ENCODE results near the gene MRPS18B. TPM values are rescaled to one million over a fixed set of nuclear protein-coding genes. Genes with fewer than 3 reads are reported as not detected.
A peak's percentile ranks its signal among the peaks of the same experiment; 100 is the strongest.
"Not testable (repeated sequence)": the region's sequence is repeated elsewhere in the genome, so short reads cannot be mapped to it uniquely, and the experiment has no call there.

Gene MRPS18B
- total RNA-seq, 2 donors from 2014 or later: 23.6 to 27.3 TPM

DNA sequence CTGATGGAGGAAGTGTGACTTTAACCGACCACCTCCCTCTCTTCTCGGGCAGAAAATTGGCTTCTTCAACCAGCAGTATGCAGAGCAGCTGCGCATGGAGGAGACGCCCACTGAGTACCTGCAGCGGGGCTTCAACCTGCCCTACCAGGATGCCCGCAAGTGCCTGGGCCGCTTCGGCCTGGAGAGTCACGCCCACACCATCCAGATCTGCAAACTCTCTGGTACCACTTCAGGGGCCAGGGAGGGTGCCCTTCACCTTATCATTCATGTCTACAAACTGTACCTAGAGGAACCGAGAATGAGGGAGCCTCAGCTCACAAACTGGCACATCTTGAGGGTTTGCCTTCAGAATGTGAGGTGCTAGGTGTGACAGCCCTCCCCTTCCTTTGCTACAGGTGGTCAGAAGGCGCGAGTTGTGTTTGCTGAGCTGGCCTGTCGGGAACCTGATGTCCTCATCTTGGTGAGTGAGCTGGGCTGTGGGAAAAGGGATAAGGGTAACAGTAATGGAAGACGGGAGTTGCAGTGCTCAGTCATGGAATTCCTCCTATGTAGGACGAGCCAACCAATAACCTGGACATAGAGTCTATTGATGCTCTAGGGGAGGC lies 27.8 kb upstream of the MRPS18B start:
- H3K4me3 ChIP-seq: no peak overlapping the region
- TF ChIP-seq, protein P1, sequence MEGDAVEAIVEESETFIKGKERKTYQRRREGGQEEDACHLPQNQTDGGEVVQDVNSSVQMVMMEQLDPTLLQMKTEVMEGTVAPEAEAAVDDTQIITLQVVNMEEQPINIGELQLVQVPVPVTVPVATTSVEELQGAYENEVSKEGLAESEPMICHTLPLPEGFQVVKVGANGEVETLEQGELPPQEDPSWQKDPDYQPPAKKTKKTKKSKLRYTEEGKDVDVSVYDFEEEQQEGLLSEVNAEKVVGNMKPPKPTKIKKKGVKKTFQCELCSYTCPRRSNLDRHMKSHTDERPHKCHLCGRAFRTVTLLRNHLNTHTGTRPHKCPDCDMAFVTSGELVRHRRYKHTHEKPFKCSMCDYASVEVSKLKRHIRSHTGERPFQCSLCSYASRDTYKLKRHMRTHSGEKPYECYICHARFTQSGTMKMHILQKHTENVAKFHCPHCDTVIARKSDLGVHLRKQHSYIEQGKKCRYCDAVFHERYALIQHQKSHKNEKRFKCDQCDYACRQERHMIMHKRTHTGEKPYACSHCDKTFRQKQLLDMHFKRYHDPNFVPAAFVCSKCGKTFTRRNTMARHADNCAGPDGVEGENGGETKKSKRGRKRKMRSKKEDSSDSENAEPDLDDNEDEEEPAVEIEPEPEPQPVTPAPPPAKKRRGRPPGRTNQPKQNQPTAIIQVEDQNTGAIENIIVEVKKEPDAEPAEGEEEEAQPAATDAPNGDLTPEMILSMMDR (IDR thresholded peaks at IDR 0.05): no peak
- H3K4me1 ChIP-seq (ENCODE audit: control insufficient read depth in 1 of 2, low read depth in 2 of 2): no peaks in the 10 kb centered on the region
- H3K36me3 ChIP-seq: peaks cover 55% of the 10 kb centered on the region
- H3K27ac ChIP-seq: no peak overlapping the region
- no peak for ATAC-seq (ENCODE audit: insufficient number of reproducible peaks, low FRiP score, low read depth)
- H3K9me3 ChIP-seq: no peaks in the 10 kb centered on the region
- no peaks in the 10 kb centered on the region for H3K27me3 ChIP-seq (replicated peaks; ENCODE audit: insufficient read depth)
- DNase-seq (ENCODE audit: low spot score): no peak

DNA sequence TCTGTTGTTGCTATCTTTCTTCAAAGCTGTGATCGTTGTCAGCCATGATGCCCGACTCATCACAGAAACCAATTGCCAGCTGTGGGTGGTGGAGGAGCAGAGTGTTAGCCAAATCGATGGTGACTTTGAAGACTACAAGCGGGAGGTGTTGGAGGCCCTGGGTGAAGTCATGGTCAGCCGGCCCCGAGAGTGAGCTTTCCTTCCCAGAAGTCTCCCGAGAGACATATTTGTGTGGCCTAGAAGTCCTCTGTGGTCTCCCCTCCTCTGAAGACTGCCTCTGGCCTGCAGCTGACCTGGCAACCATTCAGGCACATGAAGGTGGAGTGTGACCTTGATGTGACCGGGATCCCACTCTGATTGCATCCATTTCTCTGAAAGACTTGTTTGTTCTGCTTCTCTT lies 27.1 kb upstream of the MRPS18B start:
- H3K36me3 ChIP-seq: peaks cover 49% of the 10 kb centered on the region
- no peaks in the 10 kb centered on the region for H3K27me3 ChIP-seq (replicated peaks; ENCODE audit: insufficient read depth)
- no peaks in the 10 kb centered on the region for H3K4me1 ChIP-seq (ENCODE audit: control insufficient read depth in 1 of 2, low read depth in 2 of 2)
- H3K9me3 ChIP-seq: no peaks in the 10 kb centered on the region
- ATAC-seq (ENCODE audit: insufficient number of reproducible peaks, low FRiP score, low read depth) (no peak), DNase-seq (ENCODE audit: low spot score) (no peak)
- no peak overlapping the region for H3K4me3 ChIP-seq
- no peak overlapping the region for H3K27ac ChIP-seq
- TF ChIP-seq, protein P1 (IDR thresholded peaks at IDR 0.05): no peak

DNA sequence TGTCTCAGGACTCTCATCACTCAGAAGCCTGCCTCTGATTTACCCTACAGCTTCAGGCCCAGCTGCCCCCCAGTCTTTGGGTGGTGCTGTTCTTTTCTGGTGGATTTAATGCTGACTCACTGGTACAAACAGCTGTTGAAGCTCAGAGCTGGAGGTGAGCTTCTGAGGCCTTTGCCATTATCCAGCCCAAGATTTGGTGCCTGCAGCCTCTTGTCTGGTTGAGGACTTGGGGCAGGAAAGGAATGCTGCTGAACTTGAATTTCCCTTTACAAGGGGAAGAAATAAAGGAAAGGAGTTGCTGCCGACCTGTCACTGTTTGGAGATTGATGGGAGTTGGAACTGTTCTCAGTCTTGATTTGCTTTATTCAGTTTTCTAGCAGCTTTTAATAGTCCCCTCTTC lies 26.6 kb upstream of the MRPS18B start:
- TF ChIP-seq, protein P1 (IDR thresholded peaks at IDR 0.05): no peak
- no peak for ATAC-seq (ENCODE audit: insufficient number of reproducible peaks, low FRiP score, low read depth)
- H3K36me3 ChIP-seq: peaks cover 44% of the 10 kb centered on the region

DNA sequence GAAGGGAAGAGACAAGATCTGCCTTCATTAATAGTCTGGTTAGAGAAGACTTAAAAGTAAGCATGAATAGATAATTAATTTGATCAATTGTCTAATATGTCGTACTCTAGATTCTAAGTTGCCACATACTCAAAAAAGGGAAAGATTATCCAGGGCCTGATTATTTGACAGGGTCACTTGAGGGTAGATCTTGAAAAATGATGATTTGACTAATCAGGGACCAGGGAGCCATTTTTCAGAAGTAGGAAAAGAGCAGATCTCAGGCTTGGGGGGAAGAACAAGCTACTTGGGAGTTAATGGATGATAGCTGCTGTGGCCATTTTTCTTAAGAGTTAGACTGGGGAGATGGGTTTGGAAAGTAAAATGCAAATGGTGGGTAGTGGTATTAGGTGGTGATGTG lies 25.4 kb upstream of the MRPS18B start:
- TF ChIP-seq, protein P1 (IDR thresholded peaks at IDR 0.05): no peak

More for the DNA sequence above, 26.6 kb upstream of the MRPS18B start:
- Histone ChIP-seq H3K9me3 (no peaks in the 10 kb centered on the region), H3K27ac (no peak overlapping the region), H3K27me3 (replicated peaks; ENCODE audit: insufficient read depth) (no peaks in the 10 kb centered on the region), H3K4me1 (ENCODE audit: control insufficient read depth in 1 of 2, low read depth in 2 of 2) (no peaks in the 10 kb centered on the region), H3K4me3 (no peak overlapping the region)
- DNase-seq (ENCODE audit: low spot score): no peak

DNA sequence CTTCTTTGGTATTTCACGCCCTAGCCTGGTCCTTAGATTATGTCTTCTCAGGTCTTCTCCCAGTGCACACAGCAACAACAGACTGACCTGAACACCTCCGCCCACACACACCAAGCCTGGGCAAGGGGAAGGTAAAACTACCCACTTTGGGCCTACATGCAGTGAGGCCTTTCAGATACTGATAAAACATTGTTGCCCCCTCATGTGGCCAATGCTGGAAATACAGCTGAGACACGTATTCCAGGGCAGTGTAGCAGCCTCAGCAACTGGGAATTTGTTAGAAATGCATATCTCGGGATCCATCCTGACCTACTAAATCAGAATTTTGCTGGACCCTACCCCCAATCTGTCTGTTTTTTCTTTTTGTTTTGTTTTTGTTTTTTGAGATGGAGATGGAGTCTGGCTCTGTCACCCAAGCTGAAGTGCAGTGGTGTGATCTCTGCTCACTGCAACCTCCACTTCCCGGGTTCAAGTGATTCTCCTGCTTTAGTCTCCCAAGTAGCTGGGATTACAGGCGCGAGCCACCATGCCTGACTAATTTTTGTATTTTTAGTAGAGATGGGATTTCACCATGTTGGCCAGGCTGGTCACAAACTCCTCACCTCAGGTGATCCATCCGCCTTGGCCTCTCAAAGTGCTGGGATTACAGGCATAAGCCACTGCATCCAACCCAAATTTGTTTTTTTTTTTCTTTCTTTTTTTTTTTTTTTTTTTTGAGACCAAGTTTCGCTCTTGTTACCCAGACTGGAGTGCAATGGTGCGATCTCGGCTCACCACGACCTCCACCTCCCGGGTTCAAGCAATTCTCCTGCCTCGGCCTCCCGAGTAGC lies 20.1 kb upstream of the MRPS18B start:
- TF ChIP-seq, protein P1 (IDR thresholded peaks at IDR 0.05): peak; percentile 75
- peaks cover 26% of the 10 kb centered on the region for H3K36me3 ChIP-seq

More for the DNA sequence above, 25.4 kb upstream of the MRPS18B start:
- Histone ChIP-seq H3K9me3 (no peaks in the 10 kb centered on the region), H3K27ac (no peak overlapping the region), H3K36me3 (peaks cover 35% of the 10 kb centered on the region), H3K4me3 (no peak overlapping the region), H3K4me1 (ENCODE audit: control insufficient read depth in 1 of 2, low read depth in 2 of 2) (no peaks in the 10 kb centered on the region), H3K27me3 (replicated peaks; ENCODE audit: insufficient read depth) (no peaks in the 10 kb centered on the region)
- no peak for DNase-seq (ENCODE audit: low spot score)
- no peak for ATAC-seq (ENCODE audit: insufficient number of reproducible peaks, low FRiP score, low read depth)

More for the DNA sequence above, 20.1 kb upstream of the MRPS18B start:
- not testable (repeated sequence) for H3K4me3 ChIP-seq; H3K9me3 ChIP-seq; H3K4me1 ChIP-seq (ENCODE audit: control insufficient read depth in 1 of 2, low read depth in 2 of 2); H3K27me3 ChIP-seq (replicated peaks; ENCODE audit: insufficient read depth); H3K27ac ChIP-seq
- peak; percentile 65 for ATAC-seq (ENCODE audit: insufficient number of reproducible peaks, low FRiP score, low read depth)
- peak; percentile 48 for DNase-seq (ENCODE audit: low spot score)

Data from thoracic aorta (tissue), 2 donors.